Keratinocyte (primary cell): Measurements from ENCODE around the gene CDA. TPM values are rescaled to one million over a fixed set of nuclear protein-coding genes. Genes with fewer than 3 reads are reported as not detected.

Experiments used
- DNase-seq: peaks from one replicate; pipeline ENCODE4 v3.0.0-alpha.2; 2011; ENCODE audit warnings: low read depth, missing footprints, low spot score
- FAIRE-seq: peaks from 2 replicates; lab custom pipeline; 2011; peaks lifted over from hg19 to GRCh38; lab: Jason Lieb, UNC
- H2AFZ ChIP-seq: 2 replicates; pipeline ENCODE4 v1.6.0; 2012; ENCODE audit warnings: low read length, control low read depth, inconsistent platforms; ENCODE audit not compliant: control insufficient read depth
- H3K27ac ChIP-seq: 2 replicates; pipeline ENCODE4 v1.5.1; 2011; ENCODE audit warnings: low read length; ENCODE audit not compliant: control insufficient read depth, insufficient read depth
- H3K27me3 ChIP-seq: 3 replicates; pipeline ENCODE4 v1.6.0; 2011; ENCODE audit warnings: low read length; ENCODE audit not compliant: control insufficient read depth, insufficient read depth; ENCODE audit errors: extremely low read depth
- H3K36me3 ChIP-seq, 2 experiments: 2 replicates in 1 of 2; 3 replicates in 1 of 2; pipeline ENCODE4 v1.5.1; 2011; ENCODE audit warnings: low read length in 2 of 2, mild to moderate bottlenecking in 1 of 2; ENCODE audit not compliant: control insufficient read depth in 2 of 2, insufficient read depth in 2 of 2; ENCODE audit errors: extremely low read depth in 1 of 2
- H3K4me1 ChIP-seq: 3 replicates; pipeline ENCODE4 v1.5.1; 2011; ENCODE audit warnings: low read length; ENCODE audit not compliant: control insufficient read depth, insufficient read depth; ENCODE audit errors: extremely low read depth
- H3K4me2 ChIP-seq: 3 replicates; pipeline ENCODE4 v1.6.0; 2011; ENCODE audit warnings: low read depth, low read length; ENCODE audit not compliant: control insufficient read depth, insufficient read depth; ENCODE audit errors: extremely low read depth
- H3K4me3 ChIP-seq, 3 experiments: fragments of 200-600 bp in 1 of 3; sonication (generic) in 1 of 3; 2 replicates in 2 of 3; 3 replicates in 1 of 3; pipeline ENCODE4 v1.5.1; 2011 to 2016; ENCODE audit warnings: low read length in 3 of 3, mild to moderate bottlenecking in 3 of 3, control low read depth in 2 of 3, inconsistent platforms in 1 of 3, low read depth in 1 of 3, mixed read lengths in 1 of 3, mixed run types in 1 of 3, moderate library complexity in 1 of 3; ENCODE audit not compliant: control insufficient read depth in 2 of 3, insufficient read depth in 2 of 3; ENCODE audit errors: extremely low read depth in 1 of 3
- H3K79me2 ChIP-seq: 2 replicates; pipeline ENCODE4 v1.6.0; 2012; ENCODE audit warnings: low read length; ENCODE audit not compliant: control insufficient read depth, insufficient read depth
- H3K9ac ChIP-seq: 3 replicates; pipeline ENCODE4 v1.6.0; 2011; ENCODE audit warnings: low read length; ENCODE audit not compliant: control insufficient read depth, insufficient read depth; ENCODE audit errors: extremely low read depth
- H3K9me1 ChIP-seq: 3 replicates; pipeline ENCODE4 v1.6.0; 2011; ENCODE audit warnings: low read length; ENCODE audit not compliant: control insufficient read depth, insufficient read depth; ENCODE audit errors: extremely low read depth
- H3K9me3 ChIP-seq: 2 replicates; pipeline ENCODE4 v1.5.1; 2012; ENCODE audit warnings: low read depth, low read length; ENCODE audit not compliant: control insufficient read depth
- H4K20me1 ChIP-seq: 3 replicates; pipeline ENCODE4 v1.6.0; 2011; ENCODE audit warnings: low read length; ENCODE audit not compliant: control insufficient read depth, insufficient read depth; ENCODE audit errors: extremely low read depth
- EZH2 ChIP-seq: IDR thresholded peaks from one replicate; pipeline ENCODE4 v1.6.1; 2012; ENCODE audit warnings: inconsistent platforms, mild to moderate bottlenecking, low read length, moderate library complexity
- dilution Hi-C: fragments of 300-500 bp; cut with MboI; formaldehyde crosslinking; loops from one replicate; pipeline ENCODE4 v1.7.0; 2020; ENCODE audit warnings: low sequenced_read_pairs; ENCODE audit not compliant: extremely low pct_ligation_motif_present
- polyA plus RNA-seq, 5 experiments: library from polyadenylated mRNA; depleted of rRNA in 3 of 5; stranded (reverse) in 3 of 5; stranded (forward) in 1 of 5; unstranded in 1 of 5; fragments of >200 nt; gene quantifications; 1 replicate in 1 of 5; 2 replicates in 3 of 5; 3 replicates in 1 of 5; pipeline versions ENCODE4 v1.2.1 to v1.2.3, GENCODE V29; 2011 to 2012; ENCODE audit warnings: missing spikeins in 2 of 5, low read depth in 1 of 5, low replicate concordance in 1 of 5
- TF ChIP-seq, protein P1 (sequence below), 3 experiments: IDR thresholded peaks in 1 of 3; conservative IDR thresholded peaks in 1 of 3; optimal IDR thresholded peaks in 1 of 3; 2 replicates in 2 of 3; 3 replicates in 1 of 3; pipeline versions ENCODE3 to v1.5.1; 2011; ENCODE audit warnings: low read length in 3 of 3, mild to moderate bottlenecking in 3 of 3, moderate library complexity in 2 of 3, control low read depth in 1 of 3, inconsistent platforms in 1 of 3; ENCODE audit not compliant: insufficient read depth in 2 of 3; ENCODE audit errors: extremely low read depth in 1 of 3

Gene CDA
- polyA plus RNA-seq, 1 donor (not counting 4 experiments of a cell fraction or from before 2014, with no cell fraction given) = 44.9 TPM

DNA sequence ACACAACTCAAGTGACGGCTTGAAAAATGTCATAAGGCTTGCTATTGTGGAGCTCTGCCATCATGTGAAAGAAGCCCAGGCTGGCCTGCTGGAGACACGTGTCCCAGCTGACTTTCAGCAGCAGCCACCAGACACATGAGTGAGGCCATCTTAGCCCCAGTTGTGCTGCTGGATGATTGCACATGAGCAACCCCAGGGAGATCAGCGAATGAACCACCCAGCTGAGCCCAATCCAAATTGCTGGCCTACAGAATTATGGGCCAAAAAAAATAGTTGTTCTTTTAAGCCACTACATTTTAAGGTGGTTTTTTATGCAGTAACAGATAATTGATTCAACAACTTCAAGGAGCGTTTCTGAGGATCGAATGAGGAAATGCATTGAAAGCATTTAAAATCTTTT lies 17.5 kb upstream of the CDA start:
- FAIRE-seq (no peak), DNase-seq (no peak)
- H3K4me1 ChIP-seq = no peaks in the 10 kb centered on the region
- no peak overlapping the region for H3K27ac ChIP-seq
- no peaks in the 10 kb centered on the region for H3K79me2 ChIP-seq
- H3K9me3 ChIP-seq = no peaks in the 10 kb centered on the region
- H3K9me1 ChIP-seq = no peaks in the 10 kb centered on the region
- TF ChIP-seq, protein P1, sequence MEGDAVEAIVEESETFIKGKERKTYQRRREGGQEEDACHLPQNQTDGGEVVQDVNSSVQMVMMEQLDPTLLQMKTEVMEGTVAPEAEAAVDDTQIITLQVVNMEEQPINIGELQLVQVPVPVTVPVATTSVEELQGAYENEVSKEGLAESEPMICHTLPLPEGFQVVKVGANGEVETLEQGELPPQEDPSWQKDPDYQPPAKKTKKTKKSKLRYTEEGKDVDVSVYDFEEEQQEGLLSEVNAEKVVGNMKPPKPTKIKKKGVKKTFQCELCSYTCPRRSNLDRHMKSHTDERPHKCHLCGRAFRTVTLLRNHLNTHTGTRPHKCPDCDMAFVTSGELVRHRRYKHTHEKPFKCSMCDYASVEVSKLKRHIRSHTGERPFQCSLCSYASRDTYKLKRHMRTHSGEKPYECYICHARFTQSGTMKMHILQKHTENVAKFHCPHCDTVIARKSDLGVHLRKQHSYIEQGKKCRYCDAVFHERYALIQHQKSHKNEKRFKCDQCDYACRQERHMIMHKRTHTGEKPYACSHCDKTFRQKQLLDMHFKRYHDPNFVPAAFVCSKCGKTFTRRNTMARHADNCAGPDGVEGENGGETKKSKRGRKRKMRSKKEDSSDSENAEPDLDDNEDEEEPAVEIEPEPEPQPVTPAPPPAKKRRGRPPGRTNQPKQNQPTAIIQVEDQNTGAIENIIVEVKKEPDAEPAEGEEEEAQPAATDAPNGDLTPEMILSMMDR (optimal IDR thresholded peaks at IDR 0.05 in 1 of 3, IDR thresholded peaks at IDR 0.05 in 1 of 3, conservative IDR thresholded peaks at IDR 0.05 in 1 of 3; ENCODE audit: extremely low read depth in 1 of 3, insufficient read depth in 2 of 3, low read length in 3 of 3) = no peak
- no peak for TF ChIP-seq EZH2
- H3K9ac ChIP-seq = no peak overlapping the region
- dilution Hi-C loops = no loop called here
- no peak overlapping the region for H2AFZ ChIP-seq
- no peaks in the 10 kb centered on the region for H3K36me3 ChIP-seq
- no peak overlapping the region for H3K4me3 ChIP-seq
- no peaks in the 10 kb centered on the region for H4K20me1 ChIP-seq
- H3K4me2 ChIP-seq = no peak overlapping the region
- peaks cover 10% of the 10 kb centered on the region for H3K27me3 ChIP-seq

DNA sequence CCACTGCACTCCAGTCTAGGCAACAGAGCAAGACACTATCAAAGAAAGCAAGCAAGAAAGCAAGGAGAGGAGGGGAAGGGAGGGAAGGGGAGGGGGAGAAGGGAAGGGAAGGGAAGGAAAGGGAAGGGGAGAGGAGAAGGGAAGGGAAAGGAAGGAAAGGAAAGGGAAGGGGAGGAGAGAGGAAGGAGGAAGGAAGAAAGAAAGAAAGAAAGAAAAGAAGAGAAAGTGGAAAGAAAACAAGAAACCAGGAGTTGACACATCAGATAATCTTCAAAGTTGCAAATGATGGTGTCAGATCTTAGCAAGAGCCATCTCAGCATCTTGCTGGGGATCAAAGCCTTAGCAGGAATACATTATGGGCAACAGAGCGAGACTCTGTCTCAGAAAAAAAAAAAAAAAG lies 14.9 kb upstream of the CDA start:
- Histone ChIP-seq H2AFZ (no peak overlapping the region), H3K9ac (no peak overlapping the region), H3K4me2 (no peak overlapping the region), H3K9me1 (no peaks in the 10 kb centered on the region), H3K27me3 (peaks cover 10% of the 10 kb centered on the region), H3K79me2 (no peaks in the 10 kb centered on the region), H3K4me3 (no peak overlapping the region), H4K20me1 (no peaks in the 10 kb centered on the region), H3K27ac (no peak overlapping the region), H3K36me3 (no peaks in the 10 kb centered on the region), H3K4me1 (peaks cover 10% of the 10 kb centered on the region), H3K9me3 (no peaks in the 10 kb centered on the region)
- DNase-seq (no peak), FAIRE-seq (no peak)
- no peak for TF ChIP-seq EZH2
- TF ChIP-seq, protein P1 (optimal IDR thresholded peaks at IDR 0.05 in 1 of 3, IDR thresholded peaks at IDR 0.05 in 1 of 3, conservative IDR thresholded peaks at IDR 0.05 in 1 of 3; ENCODE audit: extremely low read depth in 1 of 3, insufficient read depth in 2 of 3, low read length in 3 of 3) = no peak
- dilution Hi-C loops = no loop called here
